Measurements from ENCODE around the gene PSMD4. TPM values are rescaled to one million over a fixed set of nuclear protein-coding genes. Genes with fewer than 3 reads are reported as not detected.

Gene PSMD4
- total and polyA plus RNA-seq, 2 donors (not counting 1 experiment from before 2014, with no cell fraction given) = 136 to 142 TPM

DNA sequence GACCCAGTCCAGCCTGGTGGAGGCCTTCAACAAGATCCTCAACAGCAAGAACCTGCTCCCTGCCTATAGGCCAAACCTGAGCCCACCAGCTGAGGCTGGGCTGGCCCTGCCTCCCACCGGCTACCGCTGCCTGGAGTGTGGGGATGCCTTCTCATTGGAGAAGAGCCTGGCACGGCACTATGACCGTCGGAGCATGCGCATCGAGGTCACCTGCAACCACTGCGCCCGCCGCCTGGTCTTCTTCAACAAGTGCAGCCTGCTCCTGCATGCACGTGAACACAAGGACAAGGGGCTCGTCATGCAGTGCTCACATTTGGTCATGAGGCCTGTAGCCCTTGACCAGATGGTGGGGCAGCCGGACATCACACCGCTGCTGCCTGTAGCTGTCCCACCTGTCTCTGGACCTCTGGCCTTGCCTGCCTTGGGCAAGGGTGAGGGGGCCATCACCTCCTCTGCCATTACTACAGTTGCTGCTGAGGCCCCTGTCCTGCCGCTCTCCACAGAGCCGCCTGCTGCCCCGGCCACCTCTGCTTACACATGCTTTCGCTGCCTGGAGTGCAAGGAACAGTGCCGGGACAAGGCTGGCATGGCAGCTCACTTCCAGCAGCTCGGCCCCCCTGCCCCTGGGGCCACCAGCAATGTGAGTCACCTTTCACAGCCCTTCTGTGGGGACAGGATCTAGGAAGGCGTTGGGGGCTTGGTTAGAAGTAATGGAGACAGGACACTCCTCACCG lies 33.4 kb downstream of the PSMD4 start:
- Histone ChIP-seq H3K9me3 (ENCODE audit: control extremely low read depth in 1 of 3, control insufficient read depth in 2 of 3, insufficient read depth in 1 of 3, low read length in 2 of 3) (no peaks in the 10 kb centered on the region), H3K79me2 (ENCODE audit: control insufficient read depth, insufficient read depth, low read length) (peaks cover 64% of the 10 kb centered on the region), H3K9ac (ENCODE audit: low read length) (no peak overlapping the region), H3K4me1 (ENCODE audit: control insufficient read depth in 2 of 2, insufficient read depth in 2 of 2, low read length in 2 of 2) (peaks cover 11 to 19% of the 10 kb centered on the region in 2 donors), H3K27me3 (replicated peaks in 1 of 4; ENCODE audit: control extremely low read depth in 1 of 4, control insufficient read depth in 3 of 4, insufficient read depth in 4 of 4, low read length in 3 of 4) (no peaks in the 10 kb centered on the region), H2AFZ (ENCODE audit: insufficient read depth, low read depth, low read length, poor library complexity, severe bottlenecking) (no peak overlapping the region), H3K27ac (ENCODE audit: low read length in 2 of 2) (no peak overlapping the region), H3K4me3 (ENCODE audit: control extremely low read depth in 1 of 5, extremely low read depth in 1 of 5, insufficient read depth in 1 of 5, low read depth in 2 of 5, low read length in 4 of 5) (no peak overlapping the region), H3K4me2 (replicated peaks; ENCODE audit: low read depth, low read length, poor library complexity, severe bottlenecking) (no peak overlapping the region), H3K36me3 (replicated peaks in 1 of 2; ENCODE audit: control extremely low read depth in 1 of 2, control insufficient read depth in 1 of 2, extremely low read depth in 1 of 2, insufficient read depth in 2 of 2, low read length in 1 of 2) (peaks cover 1 to 71% of the 10 kb centered on the region in 2 experiments), H4K20me1 (ENCODE audit: control insufficient read depth, insufficient read depth, low read length, poor library complexity, severe bottlenecking) (peaks cover 70% of the 10 kb centered on the region)
- peaks cover 35% of the 10 kb centered on the region for H3K4me1 Mint-ChIP-seq
- H3K9me3 Mint-ChIP-seq (ENCODE audit: insufficient read depth) = no peaks in the 10 kb centered on the region
- intact Hi-C loops (cut with micrococcal nuclease) = no loop called here
- H3K27me3 Mint-ChIP-seq = no peaks in the 10 kb centered on the region
- H3K27ac Mint-ChIP-seq = no peak overlapping the region
- no peak for TF ChIP-seq EZH2 (IDR thresholded peaks at IDR 0.05; ENCODE audit: borderline replicate concordance, insufficient read depth, low read depth, low read length, poor library complexity, severe bottlenecking)
- TF ChIP-seq, protein P1, sequence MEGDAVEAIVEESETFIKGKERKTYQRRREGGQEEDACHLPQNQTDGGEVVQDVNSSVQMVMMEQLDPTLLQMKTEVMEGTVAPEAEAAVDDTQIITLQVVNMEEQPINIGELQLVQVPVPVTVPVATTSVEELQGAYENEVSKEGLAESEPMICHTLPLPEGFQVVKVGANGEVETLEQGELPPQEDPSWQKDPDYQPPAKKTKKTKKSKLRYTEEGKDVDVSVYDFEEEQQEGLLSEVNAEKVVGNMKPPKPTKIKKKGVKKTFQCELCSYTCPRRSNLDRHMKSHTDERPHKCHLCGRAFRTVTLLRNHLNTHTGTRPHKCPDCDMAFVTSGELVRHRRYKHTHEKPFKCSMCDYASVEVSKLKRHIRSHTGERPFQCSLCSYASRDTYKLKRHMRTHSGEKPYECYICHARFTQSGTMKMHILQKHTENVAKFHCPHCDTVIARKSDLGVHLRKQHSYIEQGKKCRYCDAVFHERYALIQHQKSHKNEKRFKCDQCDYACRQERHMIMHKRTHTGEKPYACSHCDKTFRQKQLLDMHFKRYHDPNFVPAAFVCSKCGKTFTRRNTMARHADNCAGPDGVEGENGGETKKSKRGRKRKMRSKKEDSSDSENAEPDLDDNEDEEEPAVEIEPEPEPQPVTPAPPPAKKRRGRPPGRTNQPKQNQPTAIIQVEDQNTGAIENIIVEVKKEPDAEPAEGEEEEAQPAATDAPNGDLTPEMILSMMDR (IDR thresholded peaks at IDR 0.05) = no peak
- ATAC-seq (ENCODE audit: low read depth) (no peak), DNase-seq (no peak)
- ChIA-PET POLR2A (no interaction called here), CTCF (interaction anchor here (0.6 to 1.8 kb wide), 2 partner anchors 15 to 52 kb away, joined by 4 to 7 read pairs; no protein-coding TSS in a partner anchor)
- H3K4me3 Mint-ChIP-seq = no peak overlapping the region
- 98% methylated on average over 22 of the region's 22 CpGs for WGBS (ENCODE audit: insufficient coverage)

DNA sequence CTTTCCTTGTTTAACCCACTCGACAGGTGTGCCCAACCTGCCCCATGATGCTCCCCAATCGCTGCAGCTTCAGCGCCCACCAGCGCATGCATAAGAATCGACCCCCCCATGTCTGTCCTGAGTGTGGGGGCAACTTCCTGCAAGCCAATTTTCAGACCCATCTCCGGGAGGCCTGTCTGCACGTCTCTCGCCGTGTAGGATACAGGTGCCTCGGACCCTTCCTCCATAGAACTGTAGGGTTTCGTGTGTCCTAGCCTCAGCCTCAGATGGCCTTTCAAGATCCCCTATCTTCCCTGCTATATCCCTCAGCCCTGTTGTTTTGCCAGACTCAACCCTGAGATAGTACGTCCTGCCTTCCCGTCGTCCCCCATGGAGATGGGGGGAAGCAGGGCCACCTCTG lies 34.0 kb downstream of the PSMD4 start:
- 97% methylated on average over 14 of the region's 14 CpGs for WGBS (ENCODE audit: insufficient coverage)
- peaks cover 36% of the 10 kb centered on the region for H3K4me1 Mint-ChIP-seq
- Histone ChIP-seq H3K27me3 (replicated peaks in 1 of 4; ENCODE audit: control extremely low read depth in 1 of 4, control insufficient read depth in 3 of 4, insufficient read depth in 4 of 4, low read length in 3 of 4) (no peaks in the 10 kb centered on the region), H3K79me2 (ENCODE audit: control insufficient read depth, insufficient read depth, low read length) (peaks cover 58% of the 10 kb centered on the region), H3K9ac (ENCODE audit: low read length) (no peak overlapping the region), H4K20me1 (ENCODE audit: control insufficient read depth, insufficient read depth, low read length, poor library complexity, severe bottlenecking) (peaks cover 72% of the 10 kb centered on the region), H2AFZ (ENCODE audit: insufficient read depth, low read depth, low read length, poor library complexity, severe bottlenecking) (no peak overlapping the region), H3K9me3 (ENCODE audit: control extremely low read depth in 1 of 3, control insufficient read depth in 2 of 3, insufficient read depth in 1 of 3, low read length in 2 of 3) (no peaks in the 10 kb centered on the region), H3K4me3 (ENCODE audit: control extremely low read depth in 1 of 5, extremely low read depth in 1 of 5, insufficient read depth in 1 of 5, low read depth in 2 of 5, low read length in 4 of 5) (no peak overlapping the region), H3K4me1 (ENCODE audit: control insufficient read depth in 2 of 2, insufficient read depth in 2 of 2, low read length in 2 of 2) (peaks cover 7 to 14% of the 10 kb centered on the region in 2 donors), H3K4me2 (replicated peaks; ENCODE audit: low read depth, low read length, poor library complexity, severe bottlenecking) (no peak overlapping the region), H3K27ac (ENCODE audit: low read length in 2 of 2) (no peak overlapping the region), H3K36me3 (replicated peaks in 1 of 2; ENCODE audit: control extremely low read depth in 1 of 2, control insufficient read depth in 1 of 2, extremely low read depth in 1 of 2, insufficient read depth in 2 of 2, low read length in 1 of 2) (peaks cover 1 to 77% of the 10 kb centered on the region in 2 experiments)
- no peak for TF ChIP-seq EZH2 (IDR thresholded peaks at IDR 0.05; ENCODE audit: borderline replicate concordance, insufficient read depth, low read depth, low read length, poor library complexity, severe bottlenecking)
- TF ChIP-seq, protein P1 (IDR thresholded peaks at IDR 0.05) = no peak
- ATAC-seq (ENCODE audit: low read depth) (no peak), DNase-seq (no peak)
- CTCF ChIA-PET = interaction anchor here (0.6 to 1.8 kb wide), 2 partner anchors 14 to 52 kb away, joined by 4 to 7 read pairs; no protein-coding TSS in a partner anchor
- H3K27me3 Mint-ChIP-seq = no peaks in the 10 kb centered on the region
- no peak overlapping the region for H3K27ac Mint-ChIP-seq
- H3K9me3 Mint-ChIP-seq (ENCODE audit: insufficient read depth) = no peaks in the 10 kb centered on the region
- intact Hi-C loops (cut with micrococcal nuclease) = no loop called here
- POLR2A ChIA-PET = no interaction called here
- no peak overlapping the region for H3K4me3 Mint-ChIP-seq

All from B cell (primary cell).